ENCODE results near the gene STUB1. TPM values are rescaled to one million over a fixed set of nuclear protein-coding genes. Genes with fewer than 3 reads are reported as not detected.

The STUB1 gene
- total and polyA plus RNA-seq, 4 donors, result 32.4 to 74.4 (median 50.2) TPM

- Histone ChIP-seq H3K9ac (ENCODE audit: low read depth in 1 of 2, low read length in 2 of 2) (no peak overlapping the region), H3K4me3 (ENCODE audit: low read depth in 1 of 3, low read length in 3 of 3) (no peak overlapping the region), H3K9me3 (ENCODE audit: control insufficient read depth in 4 of 4, low read length in 3 of 4) (no peaks in the 10 kb centered on the region), H3K36me3 (ENCODE audit: control insufficient read depth in 4 of 4, insufficient read depth in 3 of 4, low read depth in 1 of 4, low read length in 3 of 4) (peaks cover 0 to 2% (median 0%) of the 10 kb centered on the region in 4 donors), H3K27me3 (ENCODE audit: control insufficient read depth in 4 of 4, insufficient read depth in 4 of 4, low read length in 3 of 4) (no peaks in the 10 kb centered on the region), H3K4me1 (ENCODE audit: control insufficient read depth in 4 of 4, insufficient read depth in 4 of 4, low read length in 3 of 4) (peaks cover 25 to 46% (median 37%) of the 10 kb centered on the region in 4 donors), H3K27ac (ENCODE audit: low read depth in 1 of 2, low read length in 2 of 2) (no peak overlapping the region)
- WGBS, result 88% methylated on average over 9 of the region's 9 CpGs
- TF ChIP-seq GABPA (IDR thresholded peaks at IDR 0.05 in 1 of 2, conservative IDR thresholded peaks at IDR 0.05 in 1 of 2), result no peak
- TF ChIP-seq, protein P1, sequence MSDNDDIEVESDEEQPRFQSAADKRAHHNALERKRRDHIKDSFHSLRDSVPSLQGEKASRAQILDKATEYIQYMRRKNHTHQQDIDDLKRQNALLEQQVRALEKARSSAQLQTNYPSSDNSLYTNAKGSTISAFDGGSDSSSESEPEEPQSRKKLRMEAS (IDR thresholded peaks at IDR 0.05), result no peak
- TF ChIP-seq, protein P2, sequence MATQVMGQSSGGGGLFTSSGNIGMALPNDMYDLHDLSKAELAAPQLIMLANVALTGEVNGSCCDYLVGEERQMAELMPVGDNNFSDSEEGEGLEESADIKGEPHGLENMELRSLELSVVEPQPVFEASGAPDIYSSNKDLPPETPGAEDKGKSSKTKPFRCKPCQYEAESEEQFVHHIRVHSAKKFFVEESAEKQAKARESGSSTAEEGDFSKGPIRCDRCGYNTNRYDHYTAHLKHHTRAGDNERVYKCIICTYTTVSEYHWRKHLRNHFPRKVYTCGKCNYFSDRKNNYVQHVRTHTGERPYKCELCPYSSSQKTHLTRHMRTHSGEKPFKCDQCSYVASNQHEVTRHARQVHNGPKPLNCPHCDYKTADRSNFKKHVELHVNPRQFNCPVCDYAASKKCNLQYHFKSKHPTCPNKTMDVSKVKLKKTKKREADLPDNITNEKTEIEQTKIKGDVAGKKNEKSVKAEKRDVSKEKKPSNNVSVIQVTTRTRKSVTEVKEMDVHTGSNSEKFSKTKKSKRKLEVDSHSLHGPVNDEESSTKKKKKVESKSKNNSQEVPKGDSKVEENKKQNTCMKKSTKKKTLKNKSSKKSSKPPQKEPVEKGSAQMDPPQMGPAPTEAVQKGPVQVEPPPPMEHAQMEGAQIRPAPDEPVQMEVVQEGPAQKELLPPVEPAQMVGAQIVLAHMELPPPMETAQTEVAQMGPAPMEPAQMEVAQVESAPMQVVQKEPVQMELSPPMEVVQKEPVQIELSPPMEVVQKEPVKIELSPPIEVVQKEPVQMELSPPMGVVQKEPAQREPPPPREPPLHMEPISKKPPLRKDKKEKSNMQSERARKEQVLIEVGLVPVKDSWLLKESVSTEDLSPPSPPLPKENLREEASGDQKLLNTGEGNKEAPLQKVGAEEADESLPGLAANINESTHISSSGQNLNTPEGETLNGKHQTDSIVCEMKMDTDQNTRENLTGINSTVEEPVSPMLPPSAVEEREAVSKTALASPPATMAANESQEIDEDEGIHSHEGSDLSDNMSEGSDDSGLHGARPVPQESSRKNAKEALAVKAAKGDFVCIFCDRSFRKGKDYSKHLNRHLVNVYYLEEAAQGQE (IDR thresholded peaks at IDR 0.05), result no peak
- TF ChIP-seq YY1 (IDR thresholded peaks at IDR 0.05), result no peak
- no peak for TF ChIP-seq RXRA (IDR thresholded peaks at IDR 0.05)
- TF ChIP-seq, protein P3, sequence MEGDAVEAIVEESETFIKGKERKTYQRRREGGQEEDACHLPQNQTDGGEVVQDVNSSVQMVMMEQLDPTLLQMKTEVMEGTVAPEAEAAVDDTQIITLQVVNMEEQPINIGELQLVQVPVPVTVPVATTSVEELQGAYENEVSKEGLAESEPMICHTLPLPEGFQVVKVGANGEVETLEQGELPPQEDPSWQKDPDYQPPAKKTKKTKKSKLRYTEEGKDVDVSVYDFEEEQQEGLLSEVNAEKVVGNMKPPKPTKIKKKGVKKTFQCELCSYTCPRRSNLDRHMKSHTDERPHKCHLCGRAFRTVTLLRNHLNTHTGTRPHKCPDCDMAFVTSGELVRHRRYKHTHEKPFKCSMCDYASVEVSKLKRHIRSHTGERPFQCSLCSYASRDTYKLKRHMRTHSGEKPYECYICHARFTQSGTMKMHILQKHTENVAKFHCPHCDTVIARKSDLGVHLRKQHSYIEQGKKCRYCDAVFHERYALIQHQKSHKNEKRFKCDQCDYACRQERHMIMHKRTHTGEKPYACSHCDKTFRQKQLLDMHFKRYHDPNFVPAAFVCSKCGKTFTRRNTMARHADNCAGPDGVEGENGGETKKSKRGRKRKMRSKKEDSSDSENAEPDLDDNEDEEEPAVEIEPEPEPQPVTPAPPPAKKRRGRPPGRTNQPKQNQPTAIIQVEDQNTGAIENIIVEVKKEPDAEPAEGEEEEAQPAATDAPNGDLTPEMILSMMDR (IDR thresholded peaks at IDR 0.05; ENCODE audit: low read depth, low read length, missing input control), result no peak
- TF ChIP-seq ATF3 (IDR thresholded peaks at IDR 0.05), result no peak
- no peak for DNase-seq (ENCODE audit: low spot score)
Observed at GRCh38 chr16:718389-718788, 38.2 kb downstream of the STUB1 start.

GRCh38 chr16:718922-719321, 38.7 kb downstream of the STUB1 start:
- no peak overlapping the region for H3K9ac ChIP-seq (ENCODE audit: low read depth in 1 of 2, low read length in 2 of 2)

More at GRCh38 chr16:718922-719321, 38.7 kb downstream of the STUB1 start:
- no peak for DNase-seq (ENCODE audit: low spot score)
- WGBS, result 83% methylated on average over 6 of the region's 6 CpGs
- Histone ChIP-seq H3K4me1 (ENCODE audit: control insufficient read depth in 4 of 4, insufficient read depth in 4 of 4, low read length in 3 of 4) (peaks cover 25 to 46% (median 37%) of the 10 kb centered on the region in 4 donors), H3K4me3 (ENCODE audit: low read depth in 1 of 3, low read length in 3 of 3) (no peak overlapping the region), H3K27me3 (ENCODE audit: control insufficient read depth in 4 of 4, insufficient read depth in 4 of 4, low read length in 3 of 4) (no peaks in the 10 kb centered on the region), H3K36me3 (ENCODE audit: control insufficient read depth in 4 of 4, insufficient read depth in 3 of 4, low read depth in 1 of 4, low read length in 3 of 4) (peaks cover 0 to 2% (median 0%) of the 10 kb centered on the region in 4 donors), H3K9me3 (ENCODE audit: control insufficient read depth in 4 of 4, low read length in 3 of 4) (no peaks in the 10 kb centered on the region), H3K27ac (ENCODE audit: low read depth in 1 of 2, low read length in 2 of 2) (no peak overlapping the region)
- TF ChIP-seq, protein P3 (IDR thresholded peaks at IDR 0.05; ENCODE audit: low read depth, low read length, missing input control), result no peak
- TF ChIP-seq, protein P1 (IDR thresholded peaks at IDR 0.05), result no peak
- TF ChIP-seq FOXA2 (IDR thresholded peaks at IDR 0.05) (no peak), EGR1 (IDR thresholded peaks at IDR 0.05; ENCODE audit: low read depth in 2 of 2) (no peak), TAF1 (conservative IDR thresholded peaks at IDR 0.05) (no peak), SP1 (IDR thresholded peaks at IDR 0.05) (no peak), NR2F2 (IDR thresholded peaks at IDR 0.05) (no peak), JUND (IDR thresholded peaks at IDR 0.05) (no peak), YY1 (IDR thresholded peaks at IDR 0.05) (no peak), ATF3 (IDR thresholded peaks at IDR 0.05) (no peak)
- TF ChIP-seq, protein P4, sequence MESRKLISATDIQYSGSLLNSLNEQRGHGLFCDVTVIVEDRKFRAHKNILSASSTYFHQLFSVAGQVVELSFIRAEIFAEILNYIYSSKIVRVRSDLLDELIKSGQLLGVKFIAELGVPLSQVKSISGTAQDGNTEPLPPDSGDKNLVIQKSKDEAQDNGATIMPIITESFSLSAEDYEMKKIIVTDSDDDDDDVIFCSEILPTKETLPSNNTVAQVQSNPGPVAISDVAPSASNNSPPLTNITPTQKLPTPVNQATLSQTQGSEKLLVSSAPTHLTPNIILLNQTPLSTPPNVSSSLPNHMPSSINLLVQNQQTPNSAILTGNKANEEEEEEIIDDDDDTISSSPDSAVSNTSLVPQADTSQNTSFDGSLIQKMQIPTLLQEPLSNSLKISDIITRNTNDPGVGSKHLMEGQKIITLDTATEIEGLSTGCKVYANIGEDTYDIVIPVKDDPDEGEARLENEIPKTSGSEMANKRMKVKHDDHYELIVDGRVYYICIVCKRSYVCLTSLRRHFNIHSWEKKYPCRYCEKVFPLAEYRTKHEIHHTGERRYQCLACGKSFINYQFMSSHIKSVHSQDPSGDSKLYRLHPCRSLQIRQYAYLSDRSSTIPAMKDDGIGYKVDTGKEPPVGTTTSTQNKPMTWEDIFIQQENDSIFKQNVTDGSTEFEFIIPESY (IDR thresholded peaks at IDR 0.05), result no peak
- TF ChIP-seq, protein P2 (IDR thresholded peaks at IDR 0.05), result no peak

Measured in liver (tissue), 9 donors.